Measurements from ENCODE around the gene NEK11.
"Not testable (repeated sequence)": the region's sequence is repeated elsewhere in the genome, so short reads cannot be mapped to it uniquely, and the experiment has no call there.

Gene NEK11

GRCh38 chr3:131299836-131300235 lies 273.2 kb downstream of the NEK11 start:
- DNase-seq: no peak

- DNase-seq: no peak
These were observed 277.2 kb downstream of the NEK11 start for GRCh38 chr3:131303848-131304247.

GRCh38 chr3:131304890-131305289 lies 278.2 kb downstream of the NEK11 start:
- DNase-seq: no peak

GRCh38 chr3:131306242-131306641 lies 279.6 kb downstream of the NEK11 start:
- no peak for DNase-seq

- DNase-seq: no peak
These were observed 287.6 kb downstream of the NEK11 start for GRCh38 chr3:131314318-131314717.

- no peak for DNase-seq
These were observed 288.5 kb downstream of the NEK11 start for GRCh38 chr3:131315162-131315561.

- DNase-seq: no peak
These were observed 291.0 kb downstream of the NEK11 start for GRCh38 chr3:131317667-131318066.

GRCh38 chr3:131323014-131323413 lies 296.3 kb downstream of the NEK11 start:
- peak in 1 of 56 donors; percentile 10 for DNase-seq

GRCh38 chr3:131323792-131324191 lies 297.1 kb downstream of the NEK11 start:
- DNase-seq: no peak

- DNase-seq: no peak
These were observed 298.2 kb downstream of the NEK11 start for GRCh38 chr3:131324923-131325322.

- DNase-seq: no peak
These were observed 299.6 kb downstream of the NEK11 start for GRCh38 chr3:131326307-131326706.

- DNase-seq: peak in 3 of 56 donors; percentile 3 to 30 (median 8)
These were observed 302.0 kb downstream of the NEK11 start for GRCh38 chr3:131328721-131329120.

GRCh38 chr3:131329774-131330173 lies 303.1 kb downstream of the NEK11 start:
- no peak for DNase-seq

- DNase-seq: not testable (repeated sequence)
These were observed 304.9 kb downstream of the NEK11 start for GRCh38 chr3:131331456-131332085.

- no peak for DNase-seq
These were observed 312.4 kb downstream of the NEK11 start for GRCh38 chr3:131338948-131339640.

- DNase-seq: no peak
These were observed 315.1 kb downstream of the NEK11 start for GRCh38 chr3:131341761-131342160.

- no peak for DNase-seq
These were observed 322.2 kb downstream of the NEK11 start for GRCh38 chr3:131348911-131349310.

GRCh38 chr3:131349454-131349853 lies 322.8 kb downstream of the NEK11 start:
- no peak for DNase-seq

GRCh38 chr3:131349946-131350347 lies 323.3 kb downstream of the NEK11 start:
- DNase-seq: no peak

- DNase-seq: no peak
These were observed 323.8 kb downstream of the NEK11 start for GRCh38 chr3:131350506-131350905.

- no peak for DNase-seq
These were observed 326.6 kb downstream of the NEK11 start for GRCh38 chr3:131353016-131353877.

GRCh38 chr3:131353986-131354385 lies 327.3 kb downstream of the NEK11 start:
- no peak for DNase-seq
